H1 (cell line): ENCODE measurements around the gene DNAH8. TPM values are rescaled to one million over a fixed set of nuclear protein-coding genes. Genes with fewer than 3 reads are reported as not detected.

Source experiments
- CTCF ChIA-PET: fragments of 300-600 bp; sonication (Branson Sonifier 250); formaldehyde crosslinking; loops from one replicate; lab custom pipeline; 2021; ENCODE audit not compliant: partially characterized antibody; lab: Charles Lee
- POLR2A ChIA-PET: fragments of 300-600 bp; sonication (Branson Sonifier 250); formaldehyde crosslinking; loops from one replicate; lab custom pipeline; 2021; ENCODE audit warnings: inconsistent platforms; ENCODE audit not compliant: partially characterized antibody; lab: Charles Lee
- DNase-seq, 2 experiments: peaks; one replicate each; pipeline versions ENCODE4 v3.0.0 to v3.0.0-alpha.2; 2010 to 2022; ENCODE audit warnings: low spot score in 2 of 2, low read depth in 1 of 2, mixed read lengths in 1 of 2
- FAIRE-seq: peaks from 2 replicates; lab custom pipeline; 2011; peaks lifted over from hg19 to GRCh38; lab: Jason Lieb, UNC
- H2AFZ ChIP-seq: 2 replicates; pipeline ENCODE4 v1.8.1; 2012; ENCODE audit warnings: low read length, inconsistent platforms
- H2AK5ac ChIP-seq: 2 replicates; pipeline ENCODE4 v1.6.1; 2013; ENCODE audit warnings: low read depth, low read length
- H2BK120ac ChIP-seq: replicated peaks from 2 replicates; pipeline ENCODE3; 2013; ENCODE audit warnings: low read depth, low read length, inconsistent platforms
- H2BK12ac ChIP-seq: 2 replicates; pipeline ENCODE4 v1.6.1; 2013; ENCODE audit warnings: low read depth, low read length
- H2BK15ac ChIP-seq: 2 replicates; pipeline ENCODE4 v1.6.1; 2013; ENCODE audit warnings: low read length
- H2BK20ac ChIP-seq: 2 replicates; pipeline ENCODE4 v1.6.1; 2013; ENCODE audit warnings: low read length
- H2BK5ac ChIP-seq: 2 replicates; pipeline ENCODE4 v1.6.1; 2013; ENCODE audit warnings: low read depth, low read length
- H3K14ac ChIP-seq: 2 replicates; pipeline ENCODE4 v1.6.1; 2013; ENCODE audit warnings: inconsistent platforms; ENCODE audit not compliant: insufficient read length
- H3K18ac ChIP-seq: 2 replicates; pipeline ENCODE4 v1.6.1; 2013; ENCODE audit warnings: low read length; ENCODE audit errors: extremely low read depth
- H3K23ac ChIP-seq: 2 replicates; pipeline ENCODE4 v1.6.1; 2013; ENCODE audit warnings: inconsistent platforms; ENCODE audit not compliant: insufficient read length
- H3K23me2 ChIP-seq: 2 replicates; pipeline ENCODE4 v1.6.1; 2013; ENCODE audit warnings: low read depth, low read length
- H3K27ac ChIP-seq: 2 replicates; pipeline ENCODE4 v1.6.1; 2011; ENCODE audit warnings: low read depth, low read length, inconsistent platforms
- H3K27me3 ChIP-seq, 4 experiments: replicated peaks in 1 of 4; 1 replicate in 1 of 4; 2 replicates in 3 of 4; pipeline versions ENCODE4 v1.6.1 to v1.8.1; 2011 to 2013; ENCODE audit warnings: low read length in 3 of 4, mild to moderate bottlenecking in 3 of 4, inconsistent platforms in 2 of 4, mixed read lengths in 2 of 4, moderate library complexity in 1 of 4; ENCODE audit not compliant: control insufficient read depth in 3 of 4, insufficient read depth in 3 of 4; ENCODE audit errors: extremely low read depth in 1 of 4
- H3K36me3 ChIP-seq, 4 experiments: 2 replicates each; pipeline versions ENCODE4 v1.6.1 to v1.8.1; 2011 to 2013; ENCODE audit warnings: mild to moderate bottlenecking in 4 of 4, low read length in 3 of 4, moderate library complexity in 2 of 4, control low read depth in 1 of 4, inconsistent platforms in 1 of 4; ENCODE audit not compliant: insufficient read depth in 4 of 4, control insufficient read depth in 2 of 4
- H3K4ac ChIP-seq: replicated peaks from 2 replicates; pipeline ENCODE3; 2013; ENCODE audit warnings: low read length, low read depth, mixed read lengths, inconsistent platforms; ENCODE audit not compliant: insufficient read length
- H3K4me1 ChIP-seq, 4 experiments: replicated peaks in 1 of 4; 1 replicate in 1 of 4; 2 replicates in 3 of 4; pipeline versions ENCODE4 v1.6.1 to v1.8.1; 2011 to 2013; ENCODE audit warnings: low read length in 3 of 4, inconsistent platforms in 2 of 4, mixed read lengths in 1 of 4; ENCODE audit not compliant: insufficient read depth in 4 of 4, control insufficient read depth in 3 of 4
- H3K4me2 ChIP-seq, 2 experiments: 2 replicates each; pipeline versions ENCODE4 v1.6.1 to v1.8.1; 2011 to 2013; ENCODE audit warnings: low read depth in 2 of 2, low read length in 2 of 2, control low read depth in 1 of 2, inconsistent platforms in 1 of 2, mild to moderate bottlenecking in 1 of 2; ENCODE audit not compliant: insufficient read depth in 1 of 2
- H3K4me3 ChIP-seq, 4 experiments: fragments of 200-600, 300-600 bp in 1 of 4; sonication (generic), shearing (Covaris generic), sonication (Bioruptor Twin) in 1 of 4; 2 replicates each; pipeline versions ENCODE4 v1.5.1 to v1.8.1; 2011 to 2016; ENCODE audit warnings: low read length in 4 of 4, low read depth in 3 of 4, control low read depth in 2 of 4, inconsistent platforms in 2 of 4, mild to moderate bottlenecking in 2 of 4, mixed read lengths in 1 of 4, moderate library complexity in 1 of 4; ENCODE audit not compliant: insufficient read depth in 2 of 4; ENCODE audit errors: extremely low read depth in 1 of 4
- H3K56ac ChIP-seq: replicated peaks from 2 replicates; pipeline ENCODE3; 2013; ENCODE audit warnings: low read depth, mild to moderate bottlenecking, mixed read lengths, low read length, inconsistent platforms; ENCODE audit not compliant: insufficient read length
- H3K79me1 ChIP-seq: 2 replicates; pipeline ENCODE4 v1.6.1; 2013; ENCODE audit warnings: low read depth, low read length, control low read depth
- H3K79me2 ChIP-seq, 2 experiments: 2 replicates each; pipeline versions ENCODE4 v1.6.1 to v1.8.1; 2012 to 2013; ENCODE audit warnings: low read length in 2 of 2, mild to moderate bottlenecking in 2 of 2, inconsistent platforms in 1 of 2; ENCODE audit not compliant: insufficient read depth in 2 of 2, control insufficient read depth in 1 of 2
- H3K9ac ChIP-seq, 4 experiments: replicated peaks in 1 of 4; 1 replicate in 1 of 4; 2 replicates in 3 of 4; pipeline versions ENCODE4 v1.6.1 to v1.8.1; 2011 to 2013; ENCODE audit warnings: low read depth in 3 of 4, low read length in 3 of 4, control low read depth in 2 of 4, mild to moderate bottlenecking in 2 of 4, moderate library complexity in 2 of 4, inconsistent platforms in 1 of 4; ENCODE audit errors: extremely low read depth in 1 of 4
- H3K9me3 ChIP-seq, 2 experiments: 2 replicates each; pipeline versions ENCODE4 v1.6.1 to v1.8.1; 2012 to 2013; ENCODE audit warnings: mild to moderate bottlenecking in 2 of 2, moderate library complexity in 2 of 2, control low read depth in 1 of 2, inconsistent platforms in 1 of 2, low read depth in 1 of 2, low read length in 1 of 2, mixed read lengths in 1 of 2; ENCODE audit not compliant: insufficient read depth in 2 of 2
- H4K20me1 ChIP-seq, 2 experiments: replicated peaks in 1 of 2; 2 replicates each; pipeline versions ENCODE3 to v1.8.1; 2011 to 2013; ENCODE audit warnings: inconsistent platforms in 2 of 2, low read length in 2 of 2, mild to moderate bottlenecking in 1 of 2; ENCODE audit not compliant: insufficient read depth in 2 of 2, control insufficient read depth in 1 of 2
- H4K5ac ChIP-seq: 2 replicates; pipeline ENCODE4 v1.6.1; 2013; ENCODE audit warnings: low read length, low read depth, mixed read lengths, inconsistent platforms; ENCODE audit not compliant: insufficient read length
- H4K8ac ChIP-seq: 2 replicates; pipeline ENCODE4 v1.8.0; 2013; ENCODE audit warnings: mild to moderate bottlenecking, moderate library complexity, low read length, inconsistent platforms; ENCODE audit not compliant: insufficient read depth; ENCODE audit errors: extremely low read depth
- H4K91ac ChIP-seq: replicated peaks from 2 replicates; pipeline ENCODE3; 2013; ENCODE audit warnings: low read length, mixed read lengths, inconsistent platforms; ENCODE audit not compliant: insufficient read length
- CEBPB ChIP-seq: IDR thresholded peaks from 2 replicates; pipeline ENCODE4 v1.6.1; 2012; ENCODE audit warnings: low read depth, low read length
- E2F6 ChIP-seq: IDR thresholded peaks from 2 replicates; pipeline ENCODE4 v1.6.1; 2012; ENCODE audit warnings: inconsistent platforms
- EP300 ChIP-seq, 2 experiments: IDR thresholded peaks; 1 replicate in 1 of 2; 2 replicates in 1 of 2; pipeline ENCODE4 v1.6.1; 2011 to 2012; ENCODE audit warnings: low read depth in 2 of 2, low read length in 2 of 2, mild to moderate bottlenecking in 2 of 2, borderline replicate concordance in 1 of 2, inconsistent platforms in 1 of 2, moderate library complexity in 1 of 2
- PHF8 ChIP-seq: fragments of 200-600 bp; sonication (generic); conservative IDR thresholded peaks from 2 replicates; pipeline ENCODE4 v1.7.1; 2012; ENCODE audit warnings: low read depth, mild to moderate bottlenecking, inconsistent platforms, low read length, moderate library complexity
- POLR2A ChIP-seq, 2 experiments: IDR thresholded peaks; 1 replicate in 1 of 2; 2 replicates in 1 of 2; pipeline ENCODE4 v1.6.1; 2011; ENCODE audit warnings: low read depth in 2 of 2, low read length in 2 of 2, mild to moderate bottlenecking in 2 of 2; ENCODE audit errors: control extremely low read depth in 1 of 2
- RBBP5 ChIP-seq: IDR thresholded peaks from 2 replicates; pipeline ENCODE4 v1.7.1; 2012; ENCODE audit warnings: low read depth, mild to moderate bottlenecking, inconsistent platforms, low read length, moderate library complexity, borderline replicate concordance
- SIN3A ChIP-seq, 2 experiments: IDR thresholded peaks in 1 of 2; conservative IDR thresholded peaks in 1 of 2; 2 replicates each; pipeline ENCODE4 v1.6.1; 2011 to 2012; ENCODE audit warnings: low read length in 2 of 2, improper control_type of control experiment in 1 of 2, low read depth in 1 of 2, mild to moderate bottlenecking in 1 of 2
- SP1 ChIP-seq: IDR thresholded peaks from 2 replicates; pipeline ENCODE4 v1.6.1; 2011; ENCODE audit warnings: low read depth, low read length
- SP2 ChIP-seq: IDR thresholded peaks from 2 replicates; pipeline ENCODE4 v1.6.1; 2012; ENCODE audit warnings: mild to moderate bottlenecking, low read length, inconsistent platforms
- TAF7 ChIP-seq: optimal IDR thresholded peaks from 2 replicates; pipeline ENCODE3; 2011; ENCODE audit warnings: low read depth, mild to moderate bottlenecking, inconsistent platforms, low read length, moderate library complexity, borderline replicate concordance
- TCF12 ChIP-seq: IDR thresholded peaks from 2 replicates; pipeline ENCODE4 v1.6.1; 2011; ENCODE audit warnings: low read depth, mild to moderate bottlenecking, low read length
- ZNF274 ChIP-seq: IDR thresholded peaks from 2 replicates; pipeline ENCODE4 v1.7.0; 2012; ENCODE audit warnings: low read length, borderline replicate concordance; ENCODE audit errors: extremely low read depth
- WGBS, 2 experiments: shearing (Covaris generic) in 1 of 2; methylation state at CpG; one replicate each; pipeline versions ENCODE4 v1.1.6 to v1.1.7; 2013 to 2015; ENCODE audit warnings: low lambda C conversion rate in 2 of 2, mixed read lengths in 2 of 2, inconsistent platforms in 1 of 2, low coverage in 1 of 2, missing lambda C conversion rate in 1 of 2; ENCODE audit not compliant: insufficient replicate concordance in 2 of 2, insufficient coverage in 1 of 2, insufficient read length in 1 of 2; ENCODE audit errors: extremely low coverage in 1 of 2, missing lambda C conversion rate in 1 of 2; 5-methylcytosine and 5-hydroxymethylcytosine counted together
- polyA plus RNA-seq, 7 experiments: library from polyadenylated mRNA; depleted of rRNA in 3 of 7; stranded (reverse) in 5 of 7; unstranded in 2 of 7; fragments of >200 nt in 5 of 7; fragments of 200-250 nt in 2 of 7; gene quantifications; 1 replicate in 5 of 7; 2 replicates in 1 of 7; 4 replicates in 1 of 7; pipeline versions ENCODE4 v1.2.1 to v1.2.3, GENCODE V29; 2011 to 2013; ENCODE audit warnings: missing spikeins in 2 of 7, mixed read lengths in 2 of 7
- total RNA-seq: library from RNA; stranded (reverse); fragmentation: NEBNext Ultra II Directional; extraction: Animal tissue kit (Norgen Biotek cat#: 25700); gene quantifications from 2 replicates; pipeline ENCODE4 v1.2.1, GENCODE V29; 2021

DNAH8 gene
- total and polyA plus RNA-seq, 2 of the 8 experiments (the other 6 are each of a cell fraction or from before 2014, with no cell fraction given): under 0.01 TPM; not detected in 1

GRCh38 chr6:39055661-39056060, 340.6 kb downstream of the DNAH8 start:
- Histone ChIP-seq H4K20me1 (peaks cover 0 to 6% of the 10 kb centered on the region in 2 experiments), H3K9me3 (no peaks in the 10 kb centered on the region), H3K4me1 (peaks cover 0 to 13% (median under 1%) of the 10 kb centered on the region in 4 experiments; a peak in 4 of 7 replicates), H3K56ac (no peak overlapping the region), H3K4me2 (no peak overlapping the region), H4K5ac (no peak overlapping the region), H3K36me3 (peaks cover 0 to 3% (median 2%) of the 10 kb centered on the region in 4 experiments; a peak in 2 of 8 replicates), H2BK5ac (no peak overlapping the region), H3K23me2 (no peaks in the 10 kb centered on the region; the same call in 1 of the 2 replicates), H2AFZ (no peak overlapping the region), H3K14ac (no peak overlapping the region), H3K9ac (no peak overlapping the region), H2BK120ac (no peak overlapping the region), H4K8ac (no peak overlapping the region), H3K79me2 (no peaks in the 10 kb centered on the region), H3K4me3 (no peak overlapping the region), H2BK20ac (no peak overlapping the region), H3K79me1 (0 out of 2 replicates have a peak, but pooled peaks cover 2% of the 10 kb centered on the region), H2AK5ac (no peak overlapping the region), H3K27ac (no peak overlapping the region), H4K91ac (no peak overlapping the region), H3K23ac (no peak overlapping the region), H3K4ac (no peak overlapping the region), H3K27me3 (peaks cover 0 to 3% (median 1%) of the 10 kb centered on the region in 4 experiments; a peak in 2 of 7 replicates), H3K18ac (no peak overlapping the region), H2BK15ac (no peak overlapping the region), H2BK12ac (no peak overlapping the region)
- CTCF ChIA-PET: interaction anchor here (0.6 to 2.1 kb wide), 9 partner anchors 11 to 204 kb away, joined by 3 to 10 read pairs (median 5); no protein-coding TSS in a partner anchor
- whole genome bisulfite sequencing, 2 experiments: 89% methylated on average over 6 of the region's 7 CpGs; no CpG with 5 or more reads in 1 of the 2 experiments
- POLR2A ChIA-PET: interaction anchor here (1.3 to 2.3 kb wide), 2 partner anchors 10 to 19 kb away, joined by 4 to 7 read pairs; no protein-coding TSS in a partner anchor
- FAIRE-seq (no peak), DNase-seq (no peak)
- TF ChIP-seq CEBPB: no peak
- TF ChIP-seq RBBP5: no peak
- no peak for TF ChIP-seq E2F6
- TF ChIP-seq TAF7: no peak
- no peak for TF ChIP-seq SP1
- TF ChIP-seq EP300 (IDR thresholded peaks at IDR 0.05; ENCODE audit: borderline replicate concordance in 1 of 2, low read depth in 2 of 2, low read length in 2 of 2): no peak
- TF ChIP-seq PHF8: no peak
- TF ChIP-seq POLR2A (IDR thresholded peaks at IDR 0.05; ENCODE audit: control extremely low read depth in 1 of 2, low read depth in 2 of 2, low read length in 2 of 2): no peak
- TF ChIP-seq SIN3A (conservative IDR thresholded peaks at IDR 0.05 in 1 of 2, IDR thresholded peaks at IDR 0.05 in 1 of 2; ENCODE audit: low read depth in 1 of 2, low read length in 2 of 2): no peak
- no peak for TF ChIP-seq SP2
- no peak for TF ChIP-seq ZNF274
- TF ChIP-seq TCF12: no peak
